Endometrium (tissue), 2 donors: Measurements from ENCODE around the gene CEP120.

ENCODE experiments used
- FAIRE-seq: peaks from 2 replicates; lab custom pipeline; 2012; peaks lifted over from hg19 to GRCh38; lab: Jason Lieb, UNC
- donor health status: control.
- donor health status: control.

Gene CEP120

DNA sequence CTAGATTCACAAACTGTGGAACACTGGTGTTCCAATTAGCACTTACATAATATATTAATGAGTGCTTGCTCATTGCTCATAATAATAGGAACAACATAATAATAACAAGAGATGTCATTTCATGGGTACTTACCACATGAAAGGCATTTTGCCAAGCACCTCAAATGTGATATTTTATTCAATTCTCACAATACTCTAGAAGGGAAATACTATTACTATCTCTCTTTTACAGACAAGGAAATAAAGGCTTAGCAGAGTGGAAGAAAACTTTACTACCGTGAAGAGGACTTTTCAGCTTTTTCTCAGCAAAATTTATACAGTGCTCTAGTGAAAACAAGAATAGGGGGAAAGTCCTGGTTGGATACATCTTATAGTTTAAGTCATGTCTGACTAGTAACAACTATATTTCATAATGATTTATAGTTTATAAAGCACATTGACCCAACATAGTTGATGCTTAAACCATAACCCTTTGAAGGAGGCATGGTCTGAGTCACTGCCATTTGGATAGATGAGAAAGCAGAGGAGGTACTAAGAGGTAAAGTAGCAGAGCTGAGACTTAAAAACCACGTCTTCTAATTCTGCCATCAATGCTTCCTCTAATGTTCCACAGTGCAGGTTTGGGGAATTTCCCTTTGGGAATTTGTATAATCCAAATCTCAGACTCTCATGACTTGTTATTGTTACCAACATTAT lies 124.7 kb downstream of the CEP120 start:
- FAIRE-seq: no peak

DNA sequence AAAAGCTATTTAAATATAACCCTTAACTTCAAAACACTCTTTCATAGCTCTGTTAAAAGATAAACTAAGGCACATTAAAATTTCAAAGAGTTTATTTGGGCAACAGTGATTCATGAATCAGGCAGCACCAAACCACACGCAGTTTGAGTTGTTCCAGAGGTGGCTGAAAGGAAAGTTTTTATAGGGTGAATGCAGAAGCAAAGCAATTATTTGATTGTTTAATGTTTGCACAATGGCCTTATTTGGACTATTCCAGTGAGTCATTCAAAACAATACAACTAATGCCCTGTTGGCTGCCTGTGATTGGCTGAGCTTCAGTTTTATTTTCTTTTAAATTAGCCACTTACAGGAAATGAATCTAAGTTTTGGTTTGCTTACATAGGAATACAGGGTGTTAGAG lies 125.3 kb downstream of the CEP120 start:
- FAIRE-seq: no peak

DNA sequence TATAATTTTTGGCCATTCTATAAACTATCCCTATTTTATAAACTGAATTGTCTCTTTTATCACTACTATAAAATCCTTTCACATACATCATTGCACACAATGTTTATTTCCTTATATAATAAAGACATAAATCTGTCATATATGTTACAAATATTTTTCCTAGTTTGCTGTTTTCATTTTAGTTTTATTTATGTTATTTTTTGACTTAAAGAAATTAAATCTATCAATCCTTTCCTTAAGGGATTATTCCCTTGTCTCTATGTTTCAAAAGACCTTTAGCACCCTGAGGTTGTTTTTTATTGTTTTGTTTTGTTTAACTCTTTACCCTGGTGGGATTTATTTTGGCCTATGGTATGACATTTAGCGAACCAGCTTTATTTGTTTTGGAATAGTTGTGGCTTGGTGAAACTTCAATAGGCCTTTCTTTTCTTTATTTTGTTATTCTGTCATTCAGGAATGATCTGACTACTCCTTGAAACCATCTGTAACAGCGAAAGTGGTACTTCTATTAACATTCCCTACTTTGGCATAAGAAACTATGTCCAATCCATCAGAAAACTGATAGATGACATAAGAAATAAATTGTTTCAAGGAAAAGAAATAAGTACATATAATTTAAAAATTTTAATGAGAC lies 125.9 kb downstream of the CEP120 start:
- no peak for FAIRE-seq
